Choroid plexus epithelial cell (primary cell): Measurements from ENCODE around the gene SPATA21.
A peak's percentile ranks its signal among the peaks of the same experiment; 100 is the strongest.

Source experiments
- DNase-seq: peaks from one replicate; pipeline ENCODE4 v3.0.0-alpha.2; 2010; ENCODE audit warnings: low read depth
- H3K4me3 ChIP-seq: 2 replicates; pipeline ENCODE4 v1.5.1; 2011; ENCODE audit warnings: low read depth, mild to moderate bottlenecking, control low read depth, low read length, moderate library complexity
- TF ChIP-seq, protein P1 (sequence below): conservative IDR thresholded peaks from 2 replicates; pipeline ENCODE4 v1.5.1; 2011; ENCODE audit warnings: low read depth, mild to moderate bottlenecking, control low read depth, inconsistent platforms, low read length, moderate library complexity

Gene SPATA21

DNA sequence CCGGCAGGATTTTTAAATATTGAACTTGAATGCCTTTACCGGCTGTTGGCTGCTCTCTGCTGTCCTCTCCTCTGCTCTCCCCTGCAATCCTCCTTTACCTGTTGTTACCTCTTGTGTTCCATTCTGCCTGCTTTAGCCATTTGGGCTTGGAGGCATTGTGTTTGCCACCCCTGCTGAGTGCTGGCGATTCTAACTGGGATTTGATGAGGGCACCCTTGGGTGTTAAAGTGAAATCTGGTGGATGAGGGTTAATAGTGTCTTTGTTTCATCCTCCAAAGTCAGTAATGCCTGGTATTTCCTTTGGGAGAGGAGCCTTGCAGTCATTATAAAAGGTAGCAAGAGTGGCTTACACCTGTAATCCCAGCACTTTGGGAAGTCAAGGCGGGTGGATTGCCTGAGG lies 60.3 kb downstream of the SPATA21 start:
- TF ChIP-seq, protein P1, sequence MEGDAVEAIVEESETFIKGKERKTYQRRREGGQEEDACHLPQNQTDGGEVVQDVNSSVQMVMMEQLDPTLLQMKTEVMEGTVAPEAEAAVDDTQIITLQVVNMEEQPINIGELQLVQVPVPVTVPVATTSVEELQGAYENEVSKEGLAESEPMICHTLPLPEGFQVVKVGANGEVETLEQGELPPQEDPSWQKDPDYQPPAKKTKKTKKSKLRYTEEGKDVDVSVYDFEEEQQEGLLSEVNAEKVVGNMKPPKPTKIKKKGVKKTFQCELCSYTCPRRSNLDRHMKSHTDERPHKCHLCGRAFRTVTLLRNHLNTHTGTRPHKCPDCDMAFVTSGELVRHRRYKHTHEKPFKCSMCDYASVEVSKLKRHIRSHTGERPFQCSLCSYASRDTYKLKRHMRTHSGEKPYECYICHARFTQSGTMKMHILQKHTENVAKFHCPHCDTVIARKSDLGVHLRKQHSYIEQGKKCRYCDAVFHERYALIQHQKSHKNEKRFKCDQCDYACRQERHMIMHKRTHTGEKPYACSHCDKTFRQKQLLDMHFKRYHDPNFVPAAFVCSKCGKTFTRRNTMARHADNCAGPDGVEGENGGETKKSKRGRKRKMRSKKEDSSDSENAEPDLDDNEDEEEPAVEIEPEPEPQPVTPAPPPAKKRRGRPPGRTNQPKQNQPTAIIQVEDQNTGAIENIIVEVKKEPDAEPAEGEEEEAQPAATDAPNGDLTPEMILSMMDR, result no peak
- H3K4me3 ChIP-seq, result no peak overlapping the region
- no peak for DNase-seq

DNA sequence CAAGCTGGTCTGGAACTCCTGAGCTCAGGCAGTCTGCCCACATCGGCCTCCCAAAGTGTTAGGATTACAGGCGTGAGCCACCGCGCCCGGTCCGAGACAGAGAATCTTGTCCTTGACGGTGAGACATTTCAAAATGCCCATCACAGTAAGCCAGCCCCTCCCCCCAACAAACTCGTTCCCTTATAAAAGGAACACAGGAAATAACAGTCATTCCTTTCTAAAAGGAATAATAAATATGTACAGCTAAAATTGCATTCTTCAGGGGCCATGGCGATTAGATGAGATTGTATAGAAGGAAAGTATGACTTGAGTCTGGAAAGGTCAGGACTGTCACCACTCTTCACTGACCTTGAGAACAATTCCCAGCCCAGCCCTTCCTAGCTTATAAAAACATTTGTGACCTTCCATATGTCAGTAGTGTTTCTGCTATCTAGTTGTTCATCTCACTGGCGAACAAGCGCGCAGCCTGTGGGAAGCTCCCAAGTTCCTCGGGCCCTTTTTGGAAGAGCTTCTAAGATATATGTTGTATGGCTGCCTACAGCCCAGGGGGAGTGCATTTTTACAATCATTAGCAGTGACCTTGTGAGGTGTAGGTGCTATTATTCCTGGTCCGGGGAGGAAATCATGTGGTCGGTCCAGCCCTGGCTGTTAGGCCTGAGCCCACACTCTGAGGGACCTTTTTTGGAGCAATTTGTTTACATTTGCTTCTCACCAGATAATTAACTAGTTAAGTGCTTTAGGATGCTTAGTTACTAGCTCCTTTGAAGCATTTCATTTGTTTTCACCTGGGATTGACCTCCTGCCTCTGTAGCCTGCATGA lies 61.5 kb downstream of the SPATA21 start:
- H3K4me3 ChIP-seq, result peak overlapping the region; percentile 14
- DNase-seq, result peak; percentile 87

DNA sequence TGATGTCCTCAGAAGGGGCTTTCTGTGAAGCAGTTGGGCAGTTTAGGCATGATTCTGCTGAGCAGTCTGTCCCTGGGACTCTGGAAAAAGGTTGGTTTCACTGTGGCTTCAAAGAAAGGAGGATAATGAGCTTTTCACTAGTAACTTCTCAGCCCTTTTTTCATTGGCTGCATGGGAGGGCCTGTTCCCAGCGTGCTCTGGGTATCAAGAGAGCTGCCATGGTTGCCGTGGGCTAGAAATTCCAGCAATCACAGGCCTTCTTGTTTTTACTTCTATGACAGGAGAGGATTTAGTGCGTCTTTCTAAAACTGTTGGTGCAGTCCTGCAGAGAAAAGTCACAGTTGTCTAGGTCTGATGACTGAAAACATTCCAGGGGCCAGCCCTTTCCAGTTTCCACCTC lies 63.0 kb downstream of the SPATA21 start:
- no peak for DNase-seq
- TF ChIP-seq, protein P1, result no peak
- H3K4me3 ChIP-seq, result no peak overlapping the region

More for the DNA sequence above, 61.5 kb downstream of the SPATA21 start:
- TF ChIP-seq, protein P1, result no peak

DNA sequence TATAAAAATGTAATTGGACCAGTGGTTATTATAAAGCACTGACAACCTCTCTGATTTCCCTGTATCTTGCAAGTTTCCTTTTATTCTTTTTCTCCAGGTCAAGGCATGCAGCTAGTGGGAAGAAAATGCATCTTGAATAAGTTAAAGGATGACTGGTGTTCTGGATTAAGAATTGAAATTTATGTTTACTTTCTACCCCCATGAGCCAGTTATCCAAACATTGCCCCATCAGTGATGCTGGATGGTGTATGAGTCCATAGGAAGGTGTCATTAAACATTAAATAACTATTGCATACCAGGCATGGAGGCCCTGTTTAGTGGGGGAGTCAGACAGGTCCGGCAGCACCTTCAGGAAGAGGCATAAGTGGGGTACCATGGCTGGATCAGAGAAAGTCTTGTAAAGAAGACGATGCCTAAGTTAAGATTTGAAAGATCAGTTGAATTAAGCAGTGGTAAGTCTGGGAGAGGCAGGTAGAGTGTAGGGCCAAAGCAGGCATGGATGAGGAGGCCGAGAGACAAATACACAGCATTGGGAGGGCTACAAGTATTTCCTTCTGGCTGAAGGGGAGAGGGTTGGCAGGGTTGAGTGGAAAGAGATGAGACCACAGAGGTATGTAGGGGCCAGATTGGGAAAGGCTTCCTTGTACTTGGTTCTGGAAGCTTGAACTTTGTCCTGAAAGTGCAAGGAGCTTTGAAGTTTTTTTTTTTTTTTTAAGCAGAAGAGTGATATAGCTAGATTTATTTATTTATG lies 64.5 kb downstream of the SPATA21 start:
- TF ChIP-seq, protein P1, result no peak
- no peak overlapping the region for H3K4me3 ChIP-seq
- DNase-seq, result peak; percentile 36

DNA sequence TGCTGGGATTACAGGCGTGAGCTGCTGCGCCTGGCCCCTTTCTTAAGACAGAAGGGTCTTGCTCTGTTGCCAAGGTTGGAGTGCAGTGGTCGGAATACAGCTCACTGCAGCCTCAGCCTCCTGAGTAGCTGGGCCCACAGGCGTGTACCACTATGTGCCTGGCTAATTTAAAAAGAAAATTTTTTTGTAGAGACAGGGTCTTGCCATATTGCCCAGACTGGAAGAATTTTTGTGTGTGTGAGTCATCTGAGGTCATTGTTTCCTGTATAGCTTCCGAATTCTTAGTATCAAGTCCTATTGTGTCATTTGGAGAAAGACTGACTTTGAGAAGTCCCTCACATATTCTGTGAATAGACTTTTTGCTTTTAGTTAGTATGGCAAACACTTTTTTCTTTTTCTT lies 65.5 kb downstream of the SPATA21 start:
- H3K4me3 ChIP-seq, result no peak overlapping the region
- DNase-seq, result peak; percentile 70
- TF ChIP-seq, protein P1, result no peak

DNA sequence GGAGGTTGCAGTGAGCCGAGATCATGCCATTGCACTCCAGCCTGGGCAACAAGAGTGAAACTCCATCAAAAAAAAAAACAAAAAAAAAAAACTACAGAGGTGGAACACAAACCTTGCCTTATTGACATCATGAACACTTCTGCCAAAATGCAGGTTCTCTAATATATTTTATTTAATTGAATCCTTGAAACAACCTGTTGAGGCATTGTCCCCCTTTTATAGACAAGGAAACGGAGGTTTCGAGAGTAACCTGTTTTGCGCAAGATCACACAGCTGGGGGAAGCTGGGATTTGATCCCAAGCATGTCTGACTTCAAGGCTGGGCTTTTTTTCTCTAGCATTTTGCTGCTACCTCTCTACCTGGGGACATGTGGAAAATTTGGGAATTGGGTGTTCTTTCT lies 67.4 kb downstream of the SPATA21 start:
- H3K4me3 ChIP-seq, result no peak overlapping the region
- DNase-seq, result no peak
- TF ChIP-seq, protein P1, result no peak
